Left lung (tissue), 10 donors: ENCODE data around the gene GGACT. TPM values are rescaled to one million over a fixed set of nuclear protein-coding genes. Genes with fewer than 3 reads are reported as not detected.

Experiments used
- ATAC-seq: fragments of 200-7000 bp; cut with Tn5 transposase; one replicate; pipeline ENCODE4 v1.9.1; 2020; ENCODE audit warnings: moderate library complexity
- DNase-seq, 4 donors: peaks; one replicate each; pipeline ENCODE4 v3.0.0-alpha.2; 2013 to 2020
- H3K27ac ChIP-seq, 2 donors: fragments of 200-600 bp; sonication (generic) in 1 of 2; one replicate each; pipeline versions ENCODE4 v1.5.0 to v1.8.0; 2020 to 2021
- H3K27me3 ChIP-seq, 2 donors: fragments of 200-600 bp; sonication (generic) in 1 of 2; one replicate each; pipeline versions ENCODE4 v1.5.0 to v1.8.0; 2020 to 2021
- H3K36me3 ChIP-seq, 2 donors: fragments of 200-600 bp; sonication (generic) in 1 of 2; one replicate each; pipeline versions ENCODE4 v1.5.0 to v1.8.0; 2020 to 2021
- H3K4me1 ChIP-seq, 2 donors: fragments of 200-600 bp; one replicate each; pipeline ENCODE4 v1.8.0; 2021
- H3K4me3 ChIP-seq, 2 donors: fragments of 200-600 bp; sonication (generic) in 1 of 2; one replicate each; pipeline versions ENCODE4 v1.5.0 to v1.8.0; 2020 to 2021; ENCODE audit warnings: mild to moderate bottlenecking in 1 of 2
- H3K9me3 ChIP-seq, 2 donors: fragments of 200-600 bp; sonication (generic) in 1 of 2; one replicate each; pipeline versions ENCODE4 v1.5.0 to v1.8.0; 2020 to 2021
- intact Hi-C, 2 donors: fragments of 100-400 bp; cut with DNase I; formaldehyde crosslinking; loops; one replicate each; pipeline versions ENCODE4 v1.11.2 to v1.14.2; 2022
- polyA plus RNA-seq, 6 donors: library from polyadenylated mRNA; unstranded; fragments of 120-200 nt; gene quantifications; one replicate each; pipeline ENCODE4 v1.2.1, GENCODE V29; 2013; ENCODE audit not compliant: insufficient read length in 6 of 6
- total RNA-seq, 2 donors: library from RNA; stranded (reverse); fragmentation: NEBNext Ultra II Directional; extraction: Animal tissue kit (Norgen Biotek cat#: 25700); gene quantifications; one replicate each; pipeline ENCODE4 v1.2.1, GENCODE V29; 2021
- TF ChIP-seq, protein P1 (sequence below), 2 donors: fragments of 200-600 bp; sonication (generic) in 1 of 2; IDR thresholded peaks; one replicate each; pipeline versions ENCODE4 v1.5.0 to v1.8.0; 2021; ENCODE audit warnings: antibody characterized with exemption in 2 of 2
- donor health status: DM: no; HTN: yes; CAD: no.
- donor health status: DM: no; HTN: no; CAD: no.

Gene GGACT
- total and polyA plus RNA-seq, 8 donors: 3.4 to 6.3 (median 4.5) TPM

DNA sequence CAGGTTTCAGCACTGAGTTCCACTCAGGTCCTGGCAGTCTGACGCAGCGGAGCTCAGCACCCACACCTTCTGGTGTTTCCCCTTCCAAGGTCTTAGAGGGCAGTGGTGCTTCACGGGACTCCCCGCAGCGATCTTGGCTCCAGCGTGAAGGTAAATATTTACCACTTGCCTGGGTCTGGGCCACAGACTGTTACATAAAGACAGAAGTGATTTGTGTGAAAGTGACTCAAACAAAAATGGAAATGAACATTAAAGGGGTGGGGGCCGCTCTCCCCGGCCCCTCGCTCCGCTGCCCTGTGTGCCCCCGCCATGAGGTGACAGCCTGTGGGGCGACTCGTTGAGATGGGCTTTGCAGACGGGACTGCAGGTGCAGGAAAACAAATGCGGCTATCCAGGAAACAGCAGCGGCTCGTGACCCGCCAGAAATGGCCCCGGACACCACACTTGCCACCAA is 55.0 kb downstream of the GGACT start:
- Histone ChIP-seq H3K4me3 (no peak overlapping the region), H3K36me3 (peaks cover 0 to 24% of the 10 kb centered on the region in 2 donors), H3K27ac (no peak overlapping the region), H3K9me3 (peaks cover 0 to 3% of the 10 kb centered on the region in 2 donors), H3K4me1 (no peaks in the 10 kb centered on the region), H3K27me3 (no peaks in the 10 kb centered on the region)
- DNase-seq (no peak), ATAC-seq (peak; percentile 79)
- TF ChIP-seq, protein P1, sequence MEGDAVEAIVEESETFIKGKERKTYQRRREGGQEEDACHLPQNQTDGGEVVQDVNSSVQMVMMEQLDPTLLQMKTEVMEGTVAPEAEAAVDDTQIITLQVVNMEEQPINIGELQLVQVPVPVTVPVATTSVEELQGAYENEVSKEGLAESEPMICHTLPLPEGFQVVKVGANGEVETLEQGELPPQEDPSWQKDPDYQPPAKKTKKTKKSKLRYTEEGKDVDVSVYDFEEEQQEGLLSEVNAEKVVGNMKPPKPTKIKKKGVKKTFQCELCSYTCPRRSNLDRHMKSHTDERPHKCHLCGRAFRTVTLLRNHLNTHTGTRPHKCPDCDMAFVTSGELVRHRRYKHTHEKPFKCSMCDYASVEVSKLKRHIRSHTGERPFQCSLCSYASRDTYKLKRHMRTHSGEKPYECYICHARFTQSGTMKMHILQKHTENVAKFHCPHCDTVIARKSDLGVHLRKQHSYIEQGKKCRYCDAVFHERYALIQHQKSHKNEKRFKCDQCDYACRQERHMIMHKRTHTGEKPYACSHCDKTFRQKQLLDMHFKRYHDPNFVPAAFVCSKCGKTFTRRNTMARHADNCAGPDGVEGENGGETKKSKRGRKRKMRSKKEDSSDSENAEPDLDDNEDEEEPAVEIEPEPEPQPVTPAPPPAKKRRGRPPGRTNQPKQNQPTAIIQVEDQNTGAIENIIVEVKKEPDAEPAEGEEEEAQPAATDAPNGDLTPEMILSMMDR (IDR thresholded peaks at IDR 0.05): no peak
- intact Hi-C loops: no loop called here

DNA sequence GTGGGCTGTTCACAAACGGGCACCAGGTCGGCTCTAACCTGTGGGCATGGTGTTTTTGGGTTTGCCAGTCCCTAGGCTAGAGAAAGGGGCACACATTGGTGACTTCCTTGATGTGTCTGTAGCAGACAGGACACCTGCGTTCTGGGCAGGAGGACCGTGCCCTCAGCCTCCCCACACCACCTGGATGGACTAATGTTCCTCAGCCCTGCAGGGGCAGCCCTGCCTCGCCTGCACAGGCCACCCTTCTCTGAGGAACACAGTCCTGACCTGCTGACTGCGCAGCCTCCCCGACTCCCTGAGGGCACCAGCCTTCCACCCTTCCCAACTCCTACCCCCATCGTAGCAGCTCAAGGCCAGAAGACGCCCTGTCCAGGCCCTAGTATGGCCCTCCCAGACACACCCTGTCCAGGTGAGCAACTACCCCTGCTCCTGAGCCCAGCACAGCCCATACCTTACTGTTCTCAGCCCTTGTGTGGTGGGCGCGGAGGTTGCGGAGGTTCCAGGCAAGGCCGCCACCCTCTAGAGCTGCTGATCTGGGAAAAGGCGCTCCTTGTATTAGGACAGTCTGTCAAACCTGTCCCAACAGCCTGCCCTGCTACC is 55.7 kb downstream of the GGACT start:
- peaks cover 0 to 28% of the 10 kb centered on the region in 2 donors for H3K36me3 ChIP-seq
- ATAC-seq: no peak
- intact Hi-C loops: no loop called here
- no peak for DNase-seq
- H3K4me1 ChIP-seq: no peaks in the 10 kb centered on the region
- no peak overlapping the region for H3K4me3 ChIP-seq
- H3K27ac ChIP-seq: no peak overlapping the region
- TF ChIP-seq, protein P1 (IDR thresholded peaks at IDR 0.05): no peak
- H3K9me3 ChIP-seq: peaks cover 0 to 3% of the 10 kb centered on the region in 2 donors
- H3K27me3 ChIP-seq: no peaks in the 10 kb centered on the region

DNA sequence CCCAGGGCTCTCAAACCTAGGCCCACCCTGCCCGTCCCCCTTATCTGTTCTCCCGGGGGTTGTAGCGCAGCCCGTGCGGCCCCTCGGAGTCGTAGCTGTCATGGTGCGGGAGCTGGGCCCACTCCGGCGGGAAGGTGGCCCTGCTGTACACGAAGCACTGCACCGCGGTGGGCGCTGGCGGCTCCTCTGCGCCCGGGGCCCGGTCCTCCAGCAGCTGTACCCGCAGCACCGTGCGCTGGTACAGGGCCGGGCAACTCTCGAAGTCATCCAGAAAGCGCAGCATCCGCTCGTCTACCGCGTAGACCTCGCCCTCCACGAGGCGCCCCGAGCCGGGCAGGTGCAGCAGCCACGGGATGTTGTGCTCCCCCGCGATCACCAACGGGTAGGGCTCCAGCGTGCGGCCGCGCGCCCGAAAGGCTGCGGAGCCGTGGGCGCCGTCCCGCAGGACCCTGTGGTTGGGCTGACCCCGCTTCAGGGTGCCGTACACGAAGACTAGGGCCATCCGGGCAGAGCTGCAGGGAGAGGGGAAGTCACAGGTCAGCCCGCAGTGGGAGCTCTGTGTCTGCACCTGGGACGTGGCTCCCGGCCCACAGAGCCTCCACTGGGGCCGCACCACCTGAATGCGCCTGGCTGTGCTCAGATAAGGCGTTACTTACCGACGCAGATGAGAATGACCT is 56.4 kb downstream of the GGACT start:
- TF ChIP-seq, protein P1 (IDR thresholded peaks at IDR 0.05): no peak
- ATAC-seq: no peak

DNA sequence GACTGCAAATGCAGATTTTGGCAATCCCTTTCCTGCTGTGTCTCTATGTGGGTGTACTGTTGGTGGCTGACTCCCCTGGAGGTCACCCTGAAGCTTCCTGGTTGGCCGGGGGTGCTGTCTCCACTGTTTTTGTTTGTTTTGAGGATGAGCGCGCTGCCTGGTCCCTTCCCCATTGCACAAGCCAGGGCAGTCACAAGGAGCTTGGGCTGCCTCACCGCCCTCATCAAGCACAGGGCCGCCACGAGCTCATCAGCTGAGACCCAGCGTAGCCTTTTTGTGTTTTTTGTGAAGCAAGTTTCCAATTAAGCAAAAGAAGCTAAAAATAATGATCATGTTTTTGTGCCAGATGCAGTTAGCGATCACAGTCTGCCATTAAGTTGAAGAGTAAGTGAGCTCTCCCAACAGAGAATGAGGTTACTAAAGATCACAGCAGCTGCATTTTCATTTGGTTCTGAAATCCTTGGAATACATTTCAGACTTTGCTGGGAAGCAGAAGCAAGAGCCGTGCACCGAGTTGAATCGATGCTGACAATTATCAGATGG is 57.8 kb downstream of the GGACT start:
- H3K27me3 ChIP-seq: no peaks in the 10 kb centered on the region
- intact Hi-C loops: no loop called here
- DNase-seq (peak in 1 of 4 donors; percentile 67), ATAC-seq (peak; percentile 39)
- no peaks in the 10 kb centered on the region for H3K4me1 ChIP-seq
- TF ChIP-seq, protein P1 (IDR thresholded peaks at IDR 0.05): no peak
- H3K27ac ChIP-seq: no peak overlapping the region
- H3K4me3 ChIP-seq: no peak overlapping the region
- H3K36me3 ChIP-seq: peaks cover 0 to 32% of the 10 kb centered on the region in 2 donors
- H3K9me3 ChIP-seq: peaks cover 0 to 3% of the 10 kb centered on the region in 2 donors

More for the DNA sequence above, 56.4 kb downstream of the GGACT start:
- Histone ChIP-seq H3K4me1 (no peaks in the 10 kb centered on the region), H3K9me3 (peaks cover 0 to 3% of the 10 kb centered on the region in 2 donors), H3K27me3 (no peaks in the 10 kb centered on the region), H3K27ac (no peak overlapping the region), H3K4me3 (no peak overlapping the region), H3K36me3 (peaks cover 0 to 28% of the 10 kb centered on the region in 2 donors)
- intact Hi-C loops: no loop called here
- DNase-seq: no peak
